H1 (cell line): ENCODE results near the gene LRRK1. TPM values are rescaled to one million over a fixed set of nuclear protein-coding genes. Genes with fewer than 3 reads are reported as not detected.

Experiments used
- CTCF ChIA-PET: fragments of 300-600 bp; sonication (Branson Sonifier 250); formaldehyde crosslinking; loops from one replicate; lab custom pipeline; 2021; ENCODE audit not compliant: partially characterized antibody; lab: Charles Lee
- POLR2A ChIA-PET: fragments of 300-600 bp; sonication (Branson Sonifier 250); formaldehyde crosslinking; loops from one replicate; lab custom pipeline; 2021; ENCODE audit warnings: inconsistent platforms; ENCODE audit not compliant: partially characterized antibody; lab: Charles Lee
- DNase-seq, 2 experiments: peaks; one replicate each; pipeline versions ENCODE4 v3.0.0 to v3.0.0-alpha.2; 2010 to 2022; ENCODE audit warnings: low spot score in 2 of 2, low read depth in 1 of 2, mixed read lengths in 1 of 2
- FAIRE-seq: peaks from 2 replicates; lab custom pipeline; 2011; peaks lifted over from hg19 to GRCh38; lab: Jason Lieb, UNC
- H2AFZ ChIP-seq: 2 replicates; pipeline ENCODE4 v1.8.1; 2012; ENCODE audit warnings: low read length, inconsistent platforms
- H2AK5ac ChIP-seq: 2 replicates; pipeline ENCODE4 v1.6.1; 2013; ENCODE audit warnings: low read depth, low read length
- H2BK120ac ChIP-seq: replicated peaks from 2 replicates; pipeline ENCODE3; 2013; ENCODE audit warnings: low read depth, low read length, inconsistent platforms
- H2BK12ac ChIP-seq: 2 replicates; pipeline ENCODE4 v1.6.1; 2013; ENCODE audit warnings: low read depth, low read length
- H2BK15ac ChIP-seq: 2 replicates; pipeline ENCODE4 v1.6.1; 2013; ENCODE audit warnings: low read length
- H2BK20ac ChIP-seq: 2 replicates; pipeline ENCODE4 v1.6.1; 2013; ENCODE audit warnings: low read length
- H2BK5ac ChIP-seq: 2 replicates; pipeline ENCODE4 v1.6.1; 2013; ENCODE audit warnings: low read depth, low read length
- H3K14ac ChIP-seq: 2 replicates; pipeline ENCODE4 v1.6.1; 2013; ENCODE audit warnings: inconsistent platforms; ENCODE audit not compliant: insufficient read length
- H3K18ac ChIP-seq: 2 replicates; pipeline ENCODE4 v1.6.1; 2013; ENCODE audit warnings: low read length; ENCODE audit errors: extremely low read depth
- H3K23ac ChIP-seq: 2 replicates; pipeline ENCODE4 v1.6.1; 2013; ENCODE audit warnings: inconsistent platforms; ENCODE audit not compliant: insufficient read length
- H3K23me2 ChIP-seq: 2 replicates; pipeline ENCODE4 v1.6.1; 2013; ENCODE audit warnings: low read depth, low read length
- H3K27ac ChIP-seq: 2 replicates; pipeline ENCODE4 v1.6.1; 2011; ENCODE audit warnings: low read depth, low read length, inconsistent platforms
- H3K27me3 ChIP-seq, 4 experiments: replicated peaks in 1 of 4; 1 replicate in 1 of 4; 2 replicates in 3 of 4; pipeline versions ENCODE4 v1.6.1 to v1.8.1; 2011 to 2013; ENCODE audit warnings: low read length in 3 of 4, mild to moderate bottlenecking in 3 of 4, inconsistent platforms in 2 of 4, mixed read lengths in 2 of 4, moderate library complexity in 1 of 4; ENCODE audit not compliant: control insufficient read depth in 3 of 4, insufficient read depth in 3 of 4; ENCODE audit errors: extremely low read depth in 1 of 4
- H3K36me3 ChIP-seq, 4 experiments: 2 replicates each; pipeline versions ENCODE4 v1.6.1 to v1.8.1; 2011 to 2013; ENCODE audit warnings: mild to moderate bottlenecking in 4 of 4, low read length in 3 of 4, moderate library complexity in 2 of 4, control low read depth in 1 of 4, inconsistent platforms in 1 of 4; ENCODE audit not compliant: insufficient read depth in 4 of 4, control insufficient read depth in 2 of 4
- H3K4ac ChIP-seq: replicated peaks from 2 replicates; pipeline ENCODE3; 2013; ENCODE audit warnings: low read length, low read depth, mixed read lengths, inconsistent platforms; ENCODE audit not compliant: insufficient read length
- H3K4me1 ChIP-seq, 4 experiments: replicated peaks in 1 of 4; 1 replicate in 1 of 4; 2 replicates in 3 of 4; pipeline versions ENCODE4 v1.6.1 to v1.8.1; 2011 to 2013; ENCODE audit warnings: low read length in 3 of 4, inconsistent platforms in 2 of 4, mixed read lengths in 1 of 4; ENCODE audit not compliant: insufficient read depth in 4 of 4, control insufficient read depth in 3 of 4
- H3K4me2 ChIP-seq, 2 experiments: 2 replicates each; pipeline versions ENCODE4 v1.6.1 to v1.8.1; 2011 to 2013; ENCODE audit warnings: low read depth in 2 of 2, low read length in 2 of 2, control low read depth in 1 of 2, inconsistent platforms in 1 of 2, mild to moderate bottlenecking in 1 of 2; ENCODE audit not compliant: insufficient read depth in 1 of 2
- H3K4me3 ChIP-seq, 4 experiments: fragments of 200-600, 300-600 bp in 1 of 4; sonication (generic), shearing (Covaris generic), sonication (Bioruptor Twin) in 1 of 4; 2 replicates each; pipeline versions ENCODE4 v1.5.1 to v1.8.1; 2011 to 2016; ENCODE audit warnings: low read length in 4 of 4, low read depth in 3 of 4, control low read depth in 2 of 4, inconsistent platforms in 2 of 4, mild to moderate bottlenecking in 2 of 4, mixed read lengths in 1 of 4, moderate library complexity in 1 of 4; ENCODE audit not compliant: insufficient read depth in 2 of 4; ENCODE audit errors: extremely low read depth in 1 of 4
- H3K56ac ChIP-seq: replicated peaks from 2 replicates; pipeline ENCODE3; 2013; ENCODE audit warnings: low read depth, mild to moderate bottlenecking, mixed read lengths, low read length, inconsistent platforms; ENCODE audit not compliant: insufficient read length
- H3K79me1 ChIP-seq: 2 replicates; pipeline ENCODE4 v1.6.1; 2013; ENCODE audit warnings: low read depth, low read length, control low read depth
- H3K79me2 ChIP-seq, 2 experiments: 2 replicates each; pipeline versions ENCODE4 v1.6.1 to v1.8.1; 2012 to 2013; ENCODE audit warnings: low read length in 2 of 2, mild to moderate bottlenecking in 2 of 2, inconsistent platforms in 1 of 2; ENCODE audit not compliant: insufficient read depth in 2 of 2, control insufficient read depth in 1 of 2
- H3K9ac ChIP-seq, 4 experiments: replicated peaks in 1 of 4; 1 replicate in 1 of 4; 2 replicates in 3 of 4; pipeline versions ENCODE4 v1.6.1 to v1.8.1; 2011 to 2013; ENCODE audit warnings: low read depth in 3 of 4, low read length in 3 of 4, control low read depth in 2 of 4, mild to moderate bottlenecking in 2 of 4, moderate library complexity in 2 of 4, inconsistent platforms in 1 of 4; ENCODE audit errors: extremely low read depth in 1 of 4
- H3K9me3 ChIP-seq, 2 experiments: 2 replicates each; pipeline versions ENCODE4 v1.6.1 to v1.8.1; 2012 to 2013; ENCODE audit warnings: mild to moderate bottlenecking in 2 of 2, moderate library complexity in 2 of 2, control low read depth in 1 of 2, inconsistent platforms in 1 of 2, low read depth in 1 of 2, low read length in 1 of 2, mixed read lengths in 1 of 2; ENCODE audit not compliant: insufficient read depth in 2 of 2
- H4K20me1 ChIP-seq, 2 experiments: replicated peaks in 1 of 2; 2 replicates each; pipeline versions ENCODE3 to v1.8.1; 2011 to 2013; ENCODE audit warnings: inconsistent platforms in 2 of 2, low read length in 2 of 2, mild to moderate bottlenecking in 1 of 2; ENCODE audit not compliant: insufficient read depth in 2 of 2, control insufficient read depth in 1 of 2
- H4K5ac ChIP-seq: 2 replicates; pipeline ENCODE4 v1.6.1; 2013; ENCODE audit warnings: low read length, low read depth, mixed read lengths, inconsistent platforms; ENCODE audit not compliant: insufficient read length
- H4K8ac ChIP-seq: 2 replicates; pipeline ENCODE4 v1.8.0; 2013; ENCODE audit warnings: mild to moderate bottlenecking, moderate library complexity, low read length, inconsistent platforms; ENCODE audit not compliant: insufficient read depth; ENCODE audit errors: extremely low read depth
- H4K91ac ChIP-seq: replicated peaks from 2 replicates; pipeline ENCODE3; 2013; ENCODE audit warnings: low read length, mixed read lengths, inconsistent platforms; ENCODE audit not compliant: insufficient read length
- BCL11A ChIP-seq, 2 experiments: IDR thresholded peaks; one replicate each; pipeline ENCODE4 v1.6.1; 2011; ENCODE audit warnings: low read depth in 2 of 2, low read length in 2 of 2, mild to moderate bottlenecking in 2 of 2
- CTBP2 ChIP-seq: IDR thresholded peaks from 2 replicates; pipeline ENCODE4 v1.7.0; 2011; ENCODE audit warnings: borderline replicate concordance, mild to moderate bottlenecking, moderate library complexity, mixed read lengths, low read length; ENCODE audit not compliant: insufficient read depth, insufficient read length
- EGR1 ChIP-seq: IDR thresholded peaks from 2 replicates; pipeline ENCODE4 v1.6.1; 2011; ENCODE audit warnings: low read depth, low read length, borderline replicate concordance
- NANOG ChIP-seq: IDR thresholded peaks from 2 replicates; pipeline ENCODE4 v1.6.1; 2011; ENCODE audit warnings: low read length, low read depth, mild to moderate bottlenecking, inconsistent platforms; ENCODE audit not compliant: insufficient read depth, poor library complexity, severe bottlenecking
- POU5F1 ChIP-seq: IDR thresholded peaks from 2 replicates; pipeline ENCODE4 v1.6.1; 2011; ENCODE audit warnings: low read depth, mild to moderate bottlenecking, low read length, moderate library complexity
- SIN3A ChIP-seq, 2 experiments: IDR thresholded peaks in 1 of 2; conservative IDR thresholded peaks in 1 of 2; 2 replicates each; pipeline ENCODE4 v1.6.1; 2011 to 2012; ENCODE audit warnings: low read length in 2 of 2, improper control_type of control experiment in 1 of 2, low read depth in 1 of 2, mild to moderate bottlenecking in 1 of 2
- SP1 ChIP-seq: IDR thresholded peaks from 2 replicates; pipeline ENCODE4 v1.6.1; 2011; ENCODE audit warnings: low read depth, low read length
- TAF1 ChIP-seq: IDR thresholded peaks from 2 replicates; pipeline ENCODE4 v1.6.1; 2011; ENCODE audit warnings: mild to moderate bottlenecking, low read depth, low read length
- TCF12 ChIP-seq: IDR thresholded peaks from 2 replicates; pipeline ENCODE4 v1.6.1; 2011; ENCODE audit warnings: low read depth, mild to moderate bottlenecking, low read length
- WGBS, 2 experiments: shearing (Covaris generic) in 1 of 2; methylation state at CpG; one replicate each; pipeline versions ENCODE4 v1.1.6 to v1.1.7; 2013 to 2015; ENCODE audit warnings: low lambda C conversion rate in 2 of 2, mixed read lengths in 2 of 2, inconsistent platforms in 1 of 2, low coverage in 1 of 2, missing lambda C conversion rate in 1 of 2; ENCODE audit not compliant: insufficient replicate concordance in 2 of 2, insufficient coverage in 1 of 2, insufficient read length in 1 of 2; ENCODE audit errors: extremely low coverage in 1 of 2, missing lambda C conversion rate in 1 of 2; 5-methylcytosine and 5-hydroxymethylcytosine counted together
- polyA plus RNA-seq, 7 experiments: library from polyadenylated mRNA; depleted of rRNA in 3 of 7; stranded (reverse) in 5 of 7; unstranded in 2 of 7; fragments of >200 nt in 5 of 7; fragments of 200-250 nt in 2 of 7; gene quantifications; 1 replicate in 5 of 7; 2 replicates in 1 of 7; 4 replicates in 1 of 7; pipeline versions ENCODE4 v1.2.1 to v1.2.3, GENCODE V29; 2011 to 2013; ENCODE audit warnings: missing spikeins in 2 of 7, mixed read lengths in 2 of 7
- total RNA-seq: library from RNA; stranded (reverse); fragmentation: NEBNext Ultra II Directional; extraction: Animal tissue kit (Norgen Biotek cat#: 25700); gene quantifications from 2 replicates; pipeline ENCODE4 v1.2.1, GENCODE V29; 2021
- TF ChIP-seq, protein P1 (sequence below): IDR thresholded peaks from 2 replicates; pipeline ENCODE4 v1.6.1; 2011; ENCODE audit warnings: low read depth, mild to moderate bottlenecking, low read length; ENCODE audit not compliant: insufficient read depth

Gene LRRK1
- total and polyA plus RNA-seq, 2 of the 8 experiments (the other 6 are each of a cell fraction or from before 2014, with no cell fraction given) = 1.2 to 3.6 TPM

DNA sequence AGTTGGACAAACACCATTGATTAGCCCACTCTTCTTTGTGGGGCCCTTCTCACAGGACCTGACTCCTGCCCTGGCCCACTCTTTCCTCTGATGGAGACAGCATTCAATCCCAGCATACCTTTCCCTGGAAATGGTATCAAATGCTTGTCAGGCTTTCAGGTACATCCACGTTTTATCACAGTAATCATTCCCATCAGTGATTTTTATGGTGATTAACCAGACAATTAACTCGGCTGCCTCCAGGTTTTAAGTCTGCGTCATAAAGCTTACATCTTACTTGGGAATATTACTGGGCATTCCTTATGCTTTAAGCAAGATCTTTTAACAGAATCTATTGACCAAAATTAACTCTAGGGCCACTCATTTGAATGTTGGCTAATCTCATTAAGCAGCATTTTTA lies 33.4 kb downstream of the LRRK1 start:
- H2AK5ac ChIP-seq = no peak overlapping the region
- no peak for DNase-seq
- no peak overlapping the region for H3K18ac ChIP-seq
- no peak for TF ChIP-seq POU5F1
- TF ChIP-seq CTBP2 = no peak
- no peak for TF ChIP-seq TCF12
- TF ChIP-seq TAF1 = no peak
- TF ChIP-seq NANOG = no peak
- TF ChIP-seq EGR1 = no peak
- TF ChIP-seq SP1 = no peak
- TF ChIP-seq SIN3A (conservative IDR thresholded peaks at IDR 0.05 in 1 of 2, IDR thresholded peaks at IDR 0.05 in 1 of 2; ENCODE audit: low read depth in 1 of 2, low read length in 2 of 2) = no peak
- no peak for TF ChIP-seq BCL11A (IDR thresholded peaks at IDR 0.05; ENCODE audit: low read depth in 2 of 2, low read length in 2 of 2)
- TF ChIP-seq, protein P1, sequence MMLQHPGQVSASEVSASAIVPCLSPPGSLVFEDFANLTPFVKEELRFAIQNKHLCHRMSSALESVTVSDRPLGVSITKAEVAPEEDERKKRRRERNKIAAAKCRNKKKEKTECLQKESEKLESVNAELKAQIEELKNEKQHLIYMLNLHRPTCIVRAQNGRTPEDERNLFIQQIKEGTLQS = no peak

More for the DNA sequence above, 33.4 kb downstream of the LRRK1 start:
- Histone ChIP-seq H2BK12ac (no peak overlapping the region), H3K79me2 (no peaks in the 10 kb centered on the region), H4K91ac (no peak overlapping the region), H3K4me3 (no peak overlapping the region), H3K4me1 (peaks cover 0 to 5% (median 2%) of the 10 kb centered on the region in 4 experiments; a peak in 3 of 7 replicates), H4K20me1 (no peaks in the 10 kb centered on the region), H4K5ac (no peak overlapping the region), H3K9ac (no peak overlapping the region), H3K14ac (no peak overlapping the region), H3K27ac (no peak overlapping the region), H2BK20ac (no peak overlapping the region), H3K4me2 (no peak overlapping the region), H2BK15ac (no peak overlapping the region), H4K8ac (no peak overlapping the region), H3K27me3 (no peaks in the 10 kb centered on the region), H2BK120ac (no peak overlapping the region), H3K56ac (no peak overlapping the region), H3K4ac (no peak overlapping the region), H2BK5ac (no peak overlapping the region), H3K79me1 (no peaks in the 10 kb centered on the region), H3K9me3 (no peaks in the 10 kb centered on the region), H3K23ac (no peak overlapping the region), H3K23me2 (no peaks in the 10 kb centered on the region), H2AFZ (no peak overlapping the region), H3K36me3 (no peaks in the 10 kb centered on the region)
- FAIRE-seq = no peak
- ChIA-PET CTCF (interaction anchor here (0.8 kb wide), 1 partner anchor 56 kb away, joined by 4 read pairs; no protein-coding TSS in a partner anchor), POLR2A (no interaction called here)
- 83% methylated on average over 3 of the region's 3 CpGs; no CpG with 5 or more reads in 1 of the 2 experiments for WGBS, 2 experiments
